Neural cell (in vitro differentiated cells): Measurements from ENCODE around the gene JCHAIN.
"Not testable (repeated sequence)": the region's sequence is repeated elsewhere in the genome, so short reads cannot be mapped to it uniquely, and the experiment has no call there.

Source experiments
- EP300 ChIP-seq: fragments of 450-650 bp; conservative IDR thresholded peaks from 2 replicates; pipeline ENCODE4 v1.6.1; 2014; ENCODE audit warnings: antibody characterized with exemption, mild to moderate bottlenecking, moderate library complexity; ENCODE audit not compliant: poor library complexity, severe bottlenecking
- EZH2 ChIP-seq: fragments of 200-600, 300-800 bp; shearing (Covaris generic), sonication (generic); IDR thresholded peaks from 2 replicates; pipeline ENCODE4 v1.6.1; 2014; ENCODE audit warnings: antibody characterized with exemption, low read length, borderline replicate concordance, mild to moderate bottlenecking; ENCODE audit not compliant: insufficient read depth, poor library complexity, severe bottlenecking
- POLR2AphosphoS5 ChIP-seq: IDR thresholded peaks from 2 replicates; pipeline ENCODE4 v1.6.1; 2012
- RAD21 ChIP-seq: fragments of 450-650 bp; conservative IDR thresholded peaks from 2 replicates; pipeline ENCODE4 v1.6.1; 2014; ENCODE audit warnings: antibody characterized with exemption, mild to moderate bottlenecking, moderate library complexity
- SMC3 ChIP-seq: fragments of 450-650 bp; conservative IDR thresholded peaks from 2 replicates; pipeline ENCODE4 v1.6.1; 2014; ENCODE audit warnings: antibody characterized with exemption, mild to moderate bottlenecking, moderate library complexity; ENCODE audit not compliant: poor library complexity
- TF ChIP-seq, protein P1 (sequence below): fragments of 450-650 bp; IDR thresholded peaks from 2 replicates; pipeline ENCODE4 v1.5.1; 2014; ENCODE audit warnings: antibody characterized with exemption, mild to moderate bottlenecking, moderate library complexity; ENCODE audit not compliant: poor library complexity, severe bottlenecking
- TF ChIP-seq, protein P2 (sequence below): IDR thresholded peaks from 2 replicates; pipeline ENCODE4 v1.6.1; 2012; ENCODE audit warnings: borderline replicate concordance

DNA sequence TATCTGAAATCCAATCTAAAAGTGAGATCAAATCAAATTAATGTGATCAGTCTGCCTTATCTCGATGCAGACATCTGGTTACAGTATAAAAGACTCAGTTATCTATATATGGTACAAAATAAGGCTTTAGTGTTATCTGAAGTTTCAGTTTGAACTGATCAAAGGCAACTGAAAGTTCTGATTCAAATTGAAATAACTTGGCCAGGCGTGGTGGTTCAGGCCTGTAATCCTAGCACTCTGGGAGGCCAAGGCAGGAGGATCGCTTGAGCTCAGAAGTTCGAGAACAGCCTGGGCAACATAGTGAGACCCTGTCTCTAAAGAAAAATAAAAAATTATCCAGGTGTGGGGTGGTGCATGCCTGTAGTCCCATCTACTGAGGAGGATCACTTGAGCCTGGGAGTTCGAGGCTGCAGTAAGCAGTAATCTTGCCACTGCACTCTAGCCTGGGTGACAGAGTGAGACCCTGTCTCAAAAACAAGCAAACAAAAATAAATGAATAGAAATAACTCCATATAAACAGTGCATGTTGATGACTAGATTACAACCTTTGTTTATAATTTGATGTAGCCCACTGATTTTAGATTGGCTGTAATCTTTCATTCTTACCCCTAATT is 4.9 kb downstream of the JCHAIN start:
- not testable (repeated sequence) for TF ChIP-seq SMC3, POLR2AphosphoS5, EZH2, EP300, RAD21
- TF ChIP-seq, protein P1, sequence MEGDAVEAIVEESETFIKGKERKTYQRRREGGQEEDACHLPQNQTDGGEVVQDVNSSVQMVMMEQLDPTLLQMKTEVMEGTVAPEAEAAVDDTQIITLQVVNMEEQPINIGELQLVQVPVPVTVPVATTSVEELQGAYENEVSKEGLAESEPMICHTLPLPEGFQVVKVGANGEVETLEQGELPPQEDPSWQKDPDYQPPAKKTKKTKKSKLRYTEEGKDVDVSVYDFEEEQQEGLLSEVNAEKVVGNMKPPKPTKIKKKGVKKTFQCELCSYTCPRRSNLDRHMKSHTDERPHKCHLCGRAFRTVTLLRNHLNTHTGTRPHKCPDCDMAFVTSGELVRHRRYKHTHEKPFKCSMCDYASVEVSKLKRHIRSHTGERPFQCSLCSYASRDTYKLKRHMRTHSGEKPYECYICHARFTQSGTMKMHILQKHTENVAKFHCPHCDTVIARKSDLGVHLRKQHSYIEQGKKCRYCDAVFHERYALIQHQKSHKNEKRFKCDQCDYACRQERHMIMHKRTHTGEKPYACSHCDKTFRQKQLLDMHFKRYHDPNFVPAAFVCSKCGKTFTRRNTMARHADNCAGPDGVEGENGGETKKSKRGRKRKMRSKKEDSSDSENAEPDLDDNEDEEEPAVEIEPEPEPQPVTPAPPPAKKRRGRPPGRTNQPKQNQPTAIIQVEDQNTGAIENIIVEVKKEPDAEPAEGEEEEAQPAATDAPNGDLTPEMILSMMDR = not testable (repeated sequence)
- TF ChIP-seq, protein P2, sequence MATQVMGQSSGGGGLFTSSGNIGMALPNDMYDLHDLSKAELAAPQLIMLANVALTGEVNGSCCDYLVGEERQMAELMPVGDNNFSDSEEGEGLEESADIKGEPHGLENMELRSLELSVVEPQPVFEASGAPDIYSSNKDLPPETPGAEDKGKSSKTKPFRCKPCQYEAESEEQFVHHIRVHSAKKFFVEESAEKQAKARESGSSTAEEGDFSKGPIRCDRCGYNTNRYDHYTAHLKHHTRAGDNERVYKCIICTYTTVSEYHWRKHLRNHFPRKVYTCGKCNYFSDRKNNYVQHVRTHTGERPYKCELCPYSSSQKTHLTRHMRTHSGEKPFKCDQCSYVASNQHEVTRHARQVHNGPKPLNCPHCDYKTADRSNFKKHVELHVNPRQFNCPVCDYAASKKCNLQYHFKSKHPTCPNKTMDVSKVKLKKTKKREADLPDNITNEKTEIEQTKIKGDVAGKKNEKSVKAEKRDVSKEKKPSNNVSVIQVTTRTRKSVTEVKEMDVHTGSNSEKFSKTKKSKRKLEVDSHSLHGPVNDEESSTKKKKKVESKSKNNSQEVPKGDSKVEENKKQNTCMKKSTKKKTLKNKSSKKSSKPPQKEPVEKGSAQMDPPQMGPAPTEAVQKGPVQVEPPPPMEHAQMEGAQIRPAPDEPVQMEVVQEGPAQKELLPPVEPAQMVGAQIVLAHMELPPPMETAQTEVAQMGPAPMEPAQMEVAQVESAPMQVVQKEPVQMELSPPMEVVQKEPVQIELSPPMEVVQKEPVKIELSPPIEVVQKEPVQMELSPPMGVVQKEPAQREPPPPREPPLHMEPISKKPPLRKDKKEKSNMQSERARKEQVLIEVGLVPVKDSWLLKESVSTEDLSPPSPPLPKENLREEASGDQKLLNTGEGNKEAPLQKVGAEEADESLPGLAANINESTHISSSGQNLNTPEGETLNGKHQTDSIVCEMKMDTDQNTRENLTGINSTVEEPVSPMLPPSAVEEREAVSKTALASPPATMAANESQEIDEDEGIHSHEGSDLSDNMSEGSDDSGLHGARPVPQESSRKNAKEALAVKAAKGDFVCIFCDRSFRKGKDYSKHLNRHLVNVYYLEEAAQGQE = not testable (repeated sequence)
